Measurements from ENCODE around the gene CTSD. TPM values are rescaled to one million over a fixed set of nuclear protein-coding genes. Genes with fewer than 3 reads are reported as not detected.
"Not testable (repeated sequence)": the region's sequence is repeated elsewhere in the genome, so short reads cannot be mapped to it uniquely, and the experiment has no call there.

The CTSD gene
- 76.3 TPM for polyA plus RNA-seq (2013, experiment 1 of 2)
- 77.1 TPM for polyA plus RNA-seq (2013, experiment 2 of 2)

- peak; percentile 85 for DNase-seq
- H3K9ac ChIP-seq (ENCODE audit: low read length), result peak within 1 kb of the TSS; percentile 86
- peaks cover 2% of the 10 kb centered on the region for H3K79me2 ChIP-seq (ENCODE audit: control insufficient read depth, insufficient read depth, low read length)
- peak within 1 kb of the TSS; percentile 71 for H3K4me3 ChIP-seq (ENCODE audit: low read length)
- no peak within 1 kb of the TSS for H3K27ac ChIP-seq (ENCODE audit: low read depth, low read length)
- H2AK5ac ChIP-seq (ENCODE audit: low read length), result no peak within 1 kb of the TSS
- H3K4me1 ChIP-seq (ENCODE audit: control insufficient read depth, low read depth, low read length), result peaks cover 2% of the 10 kb centered on the region
- peaks cover 4% of the 10 kb centered on the region for H3K79me1 ChIP-seq (ENCODE audit: low read length)
- no CpG with 5 or more reads among the region's 85 CpGs for WGBS (ENCODE audit: extremely low coverage, insufficient coverage, low lambda C conversion rate)
- H2BK120ac ChIP-seq (ENCODE audit: low read depth, low read length), result no peak within 1 kb of the TSS
- H3K36me3 ChIP-seq (ENCODE audit: control insufficient read depth, insufficient read depth, low read length), result no peaks in the 10 kb centered on the region
- peak within 1 kb of the TSS; percentile 80 for H3K18ac ChIP-seq (ENCODE audit: low read length)
- peak within 1 kb of the TSS; percentile 86 for H3K4me2 ChIP-seq (ENCODE audit: low read length)
- no peak within 1 kb of the TSS for H4K5ac ChIP-seq (ENCODE audit: low read length)
- no peak within 1 kb of the TSS for H4K8ac ChIP-seq (ENCODE audit: low read depth, low read length)
- no peak within 1 kb of the TSS for H2BK5ac ChIP-seq (ENCODE audit: low read length)
- peak within 1 kb of the TSS; percentile 91 for H3K56ac ChIP-seq (ENCODE audit: low read length)
- H2BK15ac ChIP-seq (replicated peaks; ENCODE audit: low read depth), result no peak within 1 kb of the TSS
- peak within 1 kb of the TSS; percentile 64 for H3K4ac ChIP-seq (ENCODE audit: low read depth, low read length)
- peak within 1 kb of the TSS; percentile 45 for H3K23ac ChIP-seq (ENCODE audit: low read length)
- no peaks in the 10 kb centered on the region for H3K27me3 ChIP-seq (ENCODE audit: insufficient read depth, low read length, poor library complexity)
Observed at GRCh38 chr11:1763796-1764661, at the start of gene CTSD. Gene CTSD (minus strand): TSS chr11:1763927. CDS start chr11:1763859, 68 bp downstream.

- not testable (repeated sequence) for H3K79me1 ChIP-seq (ENCODE audit: low read length); H4K8ac ChIP-seq (ENCODE audit: low read depth, low read length); H3K4me1 ChIP-seq (ENCODE audit: control insufficient read depth, low read depth, low read length); H3K36me3 ChIP-seq (ENCODE audit: control insufficient read depth, insufficient read depth, low read length); H2BK120ac ChIP-seq (ENCODE audit: low read depth, low read length); H3K4ac ChIP-seq (ENCODE audit: low read depth, low read length); H3K79me2 ChIP-seq (ENCODE audit: control insufficient read depth, insufficient read depth, low read length); H3K23ac ChIP-seq (ENCODE audit: low read length); H3K27ac ChIP-seq (ENCODE audit: low read depth, low read length); H3K9ac ChIP-seq (ENCODE audit: low read length); H2BK15ac ChIP-seq (replicated peaks; ENCODE audit: low read depth); DNase-seq; H3K4me3 ChIP-seq (ENCODE audit: low read length); H2BK5ac ChIP-seq (ENCODE audit: low read length); H4K5ac ChIP-seq (ENCODE audit: low read length); H3K4me2 ChIP-seq (ENCODE audit: low read length); H3K27me3 ChIP-seq (ENCODE audit: insufficient read depth, low read length, poor library complexity); H2AK5ac ChIP-seq (ENCODE audit: low read length); H3K18ac ChIP-seq (ENCODE audit: low read length); H3K56ac ChIP-seq (ENCODE audit: low read length)
- WGBS (ENCODE audit: extremely low coverage, insufficient coverage, low lambda C conversion rate), result no CpG with 5 or more reads among the region's 9 CpGs
Observed at GRCh38 chr11:1813356-1813755, 49.6 kb upstream of the CTSD start.

- no peak overlapping the region for H2BK5ac ChIP-seq (ENCODE audit: low read length)
- H3K79me2 ChIP-seq (ENCODE audit: control insufficient read depth, insufficient read depth, low read length), result no peaks in the 10 kb centered on the region
- H3K79me1 ChIP-seq (ENCODE audit: low read length), result no peaks in the 10 kb centered on the region
- no peak overlapping the region for H4K8ac ChIP-seq (ENCODE audit: low read depth, low read length)
- H2BK120ac ChIP-seq (ENCODE audit: low read depth, low read length), result no peak overlapping the region
- no peak overlapping the region for H2BK15ac ChIP-seq (replicated peaks; ENCODE audit: low read depth)
- H3K27ac ChIP-seq (ENCODE audit: low read depth, low read length), result no peak overlapping the region
- no peak overlapping the region for H3K23ac ChIP-seq (ENCODE audit: low read length)
- no peak overlapping the region for H3K9ac ChIP-seq (ENCODE audit: low read length)
- no peak overlapping the region for H3K4me2 ChIP-seq (ENCODE audit: low read length)
- H3K4me1 ChIP-seq (ENCODE audit: control insufficient read depth, low read depth, low read length), result no peaks in the 10 kb centered on the region
- H2AK5ac ChIP-seq (ENCODE audit: low read length), result no peak overlapping the region
- H3K4me3 ChIP-seq (ENCODE audit: low read length), result no peak overlapping the region
- WGBS (ENCODE audit: extremely low coverage, insufficient coverage, low lambda C conversion rate), result no CpG with 5 or more reads among the region's 15 CpGs
- H3K36me3 ChIP-seq (ENCODE audit: control insufficient read depth, insufficient read depth, low read length), result no peaks in the 10 kb centered on the region
- H3K4ac ChIP-seq (ENCODE audit: low read depth, low read length), result no peak overlapping the region
- DNase-seq, result no peak
- H3K56ac ChIP-seq (ENCODE audit: low read length), result no peak overlapping the region
- H3K18ac ChIP-seq (ENCODE audit: low read length), result no peak overlapping the region
- no peak overlapping the region for H4K5ac ChIP-seq (ENCODE audit: low read length)
- no peaks in the 10 kb centered on the region for H3K27me3 ChIP-seq (ENCODE audit: insufficient read depth, low read length, poor library complexity)
Observed at GRCh38 chr11:1812801-1813200, 49.1 kb upstream of the CTSD start.

DNA sequence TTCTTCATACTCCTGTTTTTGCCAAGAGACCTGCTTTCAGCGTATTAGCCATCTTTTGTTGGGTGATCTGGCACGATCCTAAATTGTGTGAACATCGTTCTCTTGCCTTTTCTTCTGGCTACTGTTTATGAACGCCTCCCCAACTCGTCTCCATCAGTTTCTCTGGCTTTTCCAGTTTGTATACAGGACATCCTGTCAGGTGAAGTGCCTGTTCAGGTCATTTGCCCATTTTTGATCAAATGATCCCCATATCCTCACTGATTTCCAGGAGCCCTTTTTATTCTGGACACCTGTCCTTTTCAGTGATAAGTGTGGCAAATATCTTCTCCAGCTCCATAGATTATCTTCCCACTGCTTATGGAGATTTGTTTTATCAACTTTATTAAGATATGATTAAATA lies 48.5 kb upstream of the CTSD start:
- no peaks in the 10 kb centered on the region for H3K36me3 ChIP-seq (ENCODE audit: control insufficient read depth, insufficient read depth, low read length)
- H3K27ac ChIP-seq (ENCODE audit: low read depth, low read length), result no peak overlapping the region
- H3K23ac ChIP-seq (ENCODE audit: low read length), result no peak overlapping the region
- no peaks in the 10 kb centered on the region for H3K79me2 ChIP-seq (ENCODE audit: control insufficient read depth, insufficient read depth, low read length)
- no peak overlapping the region for H3K56ac ChIP-seq (ENCODE audit: low read length)
- no peak overlapping the region for H4K8ac ChIP-seq (ENCODE audit: low read depth, low read length)
- H3K4me2 ChIP-seq (ENCODE audit: low read length), result no peak overlapping the region
- no peak overlapping the region for H3K18ac ChIP-seq (ENCODE audit: low read length)
- no peak overlapping the region for H3K9ac ChIP-seq (ENCODE audit: low read length)
- no peak overlapping the region for H2AK5ac ChIP-seq (ENCODE audit: low read length)
- H2BK15ac ChIP-seq (replicated peaks; ENCODE audit: low read depth), result no peak overlapping the region
- no peaks in the 10 kb centered on the region for H3K79me1 ChIP-seq (ENCODE audit: low read length)
- DNase-seq, result no peak
- no CpG with 5 or more reads among the region's 5 CpGs for WGBS (ENCODE audit: extremely low coverage, insufficient coverage, low lambda C conversion rate)
- H2BK120ac ChIP-seq (ENCODE audit: low read depth, low read length), result no peak overlapping the region
- no peak overlapping the region for H4K5ac ChIP-seq (ENCODE audit: low read length)
- H3K4me3 ChIP-seq (ENCODE audit: low read length), result no peak overlapping the region
- no peaks in the 10 kb centered on the region for H3K4me1 ChIP-seq (ENCODE audit: control insufficient read depth, low read depth, low read length)
- H3K4ac ChIP-seq (ENCODE audit: low read depth, low read length), result no peak overlapping the region
- H2BK5ac ChIP-seq (ENCODE audit: low read length), result no peak overlapping the region
- H3K27me3 ChIP-seq (ENCODE audit: insufficient read depth, low read length, poor library complexity), result no peaks in the 10 kb centered on the region

GRCh38 chr11:1810761-1811160 lies 47.0 kb upstream of the CTSD start:
- H3K4ac ChIP-seq (ENCODE audit: low read depth, low read length), result no peak overlapping the region
- no peak overlapping the region for H2BK5ac ChIP-seq (ENCODE audit: low read length)
- H2AK5ac ChIP-seq (ENCODE audit: low read length), result no peak overlapping the region
- no peak overlapping the region for H3K56ac ChIP-seq (ENCODE audit: low read length)
- no peak overlapping the region for H4K8ac ChIP-seq (ENCODE audit: low read depth, low read length)
- H3K36me3 ChIP-seq (ENCODE audit: control insufficient read depth, insufficient read depth, low read length), result no peaks in the 10 kb centered on the region
- H3K4me3 ChIP-seq (ENCODE audit: low read length), result no peak overlapping the region
- no peak overlapping the region for H3K23ac ChIP-seq (ENCODE audit: low read length)
- no peak overlapping the region for H4K5ac ChIP-seq (ENCODE audit: low read length)
- no peak overlapping the region for H3K27ac ChIP-seq (ENCODE audit: low read depth, low read length)
- H2BK120ac ChIP-seq (ENCODE audit: low read depth, low read length), result no peak overlapping the region
- H3K27me3 ChIP-seq (ENCODE audit: insufficient read depth, low read length, poor library complexity), result no peaks in the 10 kb centered on the region
- H3K9ac ChIP-seq (ENCODE audit: low read length), result no peak overlapping the region
- H3K79me2 ChIP-seq (ENCODE audit: control insufficient read depth, insufficient read depth, low read length), result no peaks in the 10 kb centered on the region
- H3K4me2 ChIP-seq (ENCODE audit: low read length), result no peak overlapping the region
- H3K4me1 ChIP-seq (ENCODE audit: control insufficient read depth, low read depth, low read length), result no peaks in the 10 kb centered on the region
- H2BK15ac ChIP-seq (replicated peaks; ENCODE audit: low read depth), result no peak overlapping the region
- H3K18ac ChIP-seq (ENCODE audit: low read length), result no peak overlapping the region
- no peak for DNase-seq
- WGBS (ENCODE audit: extremely low coverage, insufficient coverage, low lambda C conversion rate), result no CpG with 5 or more reads among the region's 10 CpGs
- H3K79me1 ChIP-seq (ENCODE audit: low read length), result no peaks in the 10 kb centered on the region

Data from mesendoderm (in vitro differentiated cells).